Measurements from ENCODE around the gene RPS6KA3. TPM values are rescaled to one million over a fixed set of nuclear protein-coding genes. Genes with fewer than 3 reads are reported as not detected.

Gene RPS6KA3
- polyA plus RNA-seq, 1 experiment: 15.4 TPM

GRCh38 chrX:20233336-20233735, 33.4 kb downstream of the RPS6KA3 start:
- peaks cover 2% of the 10 kb centered on the region; the same call in 1 of the 2 replicates for H3K36me3 ChIP-seq (ENCODE audit: control insufficient read depth, insufficient read depth, low read length)
- no peak overlapping the region for H3K4me3 ChIP-seq (ENCODE audit: low read depth, low read length)
- DNase-seq (ENCODE audit: low read depth): no peak
- H3K27me3 ChIP-seq (ENCODE audit: control insufficient read depth, insufficient read depth, low read length): no peaks in the 10 kb centered on the region
- no peak for TF ChIP-seq CTCF (IDR thresholded peaks at IDR 0.05; ENCODE audit: insufficient read depth, low read depth, low read length)
- POLR2A ChIA-PET: no interaction called here
- CTCF ChIA-PET: no interaction called here

- ChIA-PET CTCF (no interaction called here), POLR2A (no interaction called here)
- peaks cover 2% of the 10 kb centered on the region; the same call in 1 of the 2 replicates for H3K36me3 ChIP-seq (ENCODE audit: control insufficient read depth, insufficient read depth, low read length)
- no peak overlapping the region for H3K4me3 ChIP-seq (ENCODE audit: low read depth, low read length)
- no peaks in the 10 kb centered on the region for H3K27me3 ChIP-seq (ENCODE audit: control insufficient read depth, insufficient read depth, low read length)
- DNase-seq (ENCODE audit: low read depth): no peak
- TF ChIP-seq CTCF (IDR thresholded peaks at IDR 0.05; ENCODE audit: insufficient read depth, low read depth, low read length): no peak
Measured at GRCh38 chrX:20231598-20231997, 35.1 kb downstream of the RPS6KA3 start.

GRCh38 chrX:20230406-20230805, 36.3 kb downstream of the RPS6KA3 start:
- TF ChIP-seq CTCF (IDR thresholded peaks at IDR 0.05; ENCODE audit: insufficient read depth, low read depth, low read length): no peak
- ChIA-PET POLR2A (no interaction called here), CTCF (no interaction called here)
- Histone ChIP-seq H3K36me3 (ENCODE audit: control insufficient read depth, insufficient read depth, low read length) (peaks cover 2% of the 10 kb centered on the region; the same call in 1 of the 2 replicates), H3K27me3 (ENCODE audit: control insufficient read depth, insufficient read depth, low read length) (no peaks in the 10 kb centered on the region), H3K4me3 (ENCODE audit: low read depth, low read length) (no peak overlapping the region)
- no peak for DNase-seq (ENCODE audit: low read depth)

- H3K36me3 ChIP-seq (ENCODE audit: control insufficient read depth, insufficient read depth, low read length): peaks cover 2% of the 10 kb centered on the region; the same call in 1 of the 2 replicates
- no peak for TF ChIP-seq CTCF (IDR thresholded peaks at IDR 0.05; ENCODE audit: insufficient read depth, low read depth, low read length)
- DNase-seq (ENCODE audit: low read depth): no peak
- H3K4me3 ChIP-seq (ENCODE audit: low read depth, low read length): no peak overlapping the region
- POLR2A ChIA-PET: no interaction called here
- no peaks in the 10 kb centered on the region for H3K27me3 ChIP-seq (ENCODE audit: control insufficient read depth, insufficient read depth, low read length)
- CTCF ChIA-PET: interaction anchor here (0.6 kb wide), 1 partner anchor 23 kb away, joined by 3 read pairs; no protein-coding TSS in a partner anchor
Measured at GRCh38 chrX:20229155-20229554, 37.6 kb downstream of the RPS6KA3 start.

GRCh38 chrX:20228245-20228644, 38.5 kb downstream of the RPS6KA3 start:
- no peak for DNase-seq (ENCODE audit: low read depth)
- TF ChIP-seq CTCF (IDR thresholded peaks at IDR 0.05; ENCODE audit: insufficient read depth, low read depth, low read length): no peak
- H3K36me3 ChIP-seq (ENCODE audit: control insufficient read depth, insufficient read depth, low read length): peaks cover 2% of the 10 kb centered on the region; the same call in 1 of the 2 replicates
- no peak overlapping the region for H3K4me3 ChIP-seq (ENCODE audit: low read depth, low read length)
- ChIA-PET POLR2A (no interaction called here), CTCF (interaction anchor here (0.6 to 0.7 kb wide), 2 partner anchors 9 to 24 kb away, joined by 3 read pairs; no protein-coding TSS in a partner anchor)
- H3K27me3 ChIP-seq (ENCODE audit: control insufficient read depth, insufficient read depth, low read length): no peaks in the 10 kb centered on the region
